Measurements from ENCODE around the gene CD2.
"Not testable (repeated sequence)": the region's sequence is repeated elsewhere in the genome, so short reads cannot be mapped to it uniquely, and the experiment has no call there.

CD2 gene

DNA sequence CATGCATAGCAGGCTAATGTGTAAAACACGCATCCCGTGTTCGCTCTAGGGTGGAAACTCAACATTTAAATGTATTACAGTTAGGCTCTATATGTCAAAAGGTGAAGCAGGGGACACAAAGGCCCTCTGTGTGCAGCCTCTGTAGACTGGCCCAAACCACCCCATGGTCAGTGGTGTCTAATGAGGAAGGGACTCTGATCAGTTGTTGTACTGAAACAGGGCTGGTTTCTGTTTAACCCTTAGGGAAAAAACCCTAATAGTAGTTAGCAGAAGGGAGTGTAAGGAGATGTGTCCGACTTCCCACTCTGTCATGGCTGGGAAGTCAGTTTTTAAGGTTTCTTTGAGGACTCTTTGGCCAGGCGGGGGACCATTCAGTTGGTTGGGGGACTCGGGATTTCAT, 21.5 kb upstream of the CD2 start:
- no peak for DNase-seq (ENCODE audit: low read depth)

DNA sequence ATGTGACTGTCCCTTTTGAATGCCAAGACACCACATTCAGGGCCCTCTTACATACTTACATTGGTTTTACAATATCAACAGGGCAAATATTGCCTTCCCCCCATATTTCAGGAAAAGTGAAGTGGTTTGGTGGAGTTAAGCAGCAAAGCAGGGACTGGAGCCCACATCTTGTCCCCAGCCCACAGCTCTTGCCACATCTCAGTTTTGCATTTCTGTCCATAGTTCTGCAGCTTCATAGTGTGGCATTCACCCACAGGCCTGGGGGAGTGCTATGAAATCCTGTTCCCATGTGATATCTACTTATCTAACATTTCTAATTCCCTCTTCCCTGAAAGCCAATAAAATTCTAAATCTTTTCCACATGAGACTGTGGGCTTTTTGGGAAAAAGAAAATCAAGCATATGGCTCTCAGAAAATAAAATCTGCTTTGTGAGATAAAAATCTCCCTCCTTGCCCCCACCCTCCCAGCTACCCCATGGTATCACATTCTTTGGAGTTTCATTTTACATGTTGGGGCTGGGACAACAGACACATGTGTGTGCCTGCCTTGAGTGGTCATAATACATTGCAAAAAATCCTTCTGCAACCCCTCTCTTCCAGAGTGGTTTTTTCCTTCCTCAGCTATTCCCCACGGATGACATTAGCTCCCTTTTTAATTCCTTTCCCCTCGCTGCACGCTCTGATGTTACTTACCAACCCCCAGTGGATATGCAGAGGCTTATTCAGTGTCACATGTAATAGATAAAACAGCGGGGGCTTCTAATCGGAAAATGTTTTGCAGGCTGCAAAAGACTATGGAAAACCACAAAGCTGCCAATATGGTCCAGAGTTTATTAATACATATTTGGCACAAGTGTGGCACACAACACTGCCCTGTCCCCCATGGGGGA, 20.5 kb upstream of the CD2 start:
- no peak for DNase-seq (ENCODE audit: low read depth)

DNA sequence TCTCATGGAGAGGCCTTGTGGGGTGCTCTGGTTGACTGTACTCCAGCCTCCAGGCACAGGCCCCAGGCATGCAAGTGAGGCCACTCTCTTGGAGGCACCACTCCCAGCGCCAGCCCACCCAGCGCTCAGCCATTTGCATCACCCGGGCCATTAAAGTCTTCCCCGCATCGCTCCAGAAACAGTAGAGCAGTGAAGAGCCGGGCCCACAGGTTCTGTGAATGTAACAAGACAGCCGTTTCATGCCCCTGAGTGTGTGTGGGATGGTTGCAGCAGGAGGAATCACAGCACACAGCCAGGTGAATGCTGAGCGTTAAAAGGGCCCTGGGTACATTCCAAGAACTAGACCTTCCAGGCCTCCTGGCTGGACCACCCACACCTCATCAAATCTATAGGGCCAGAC, 19.0 kb upstream of the CD2 start:
- DNase-seq (ENCODE audit: low read depth), result no peak

DNA sequence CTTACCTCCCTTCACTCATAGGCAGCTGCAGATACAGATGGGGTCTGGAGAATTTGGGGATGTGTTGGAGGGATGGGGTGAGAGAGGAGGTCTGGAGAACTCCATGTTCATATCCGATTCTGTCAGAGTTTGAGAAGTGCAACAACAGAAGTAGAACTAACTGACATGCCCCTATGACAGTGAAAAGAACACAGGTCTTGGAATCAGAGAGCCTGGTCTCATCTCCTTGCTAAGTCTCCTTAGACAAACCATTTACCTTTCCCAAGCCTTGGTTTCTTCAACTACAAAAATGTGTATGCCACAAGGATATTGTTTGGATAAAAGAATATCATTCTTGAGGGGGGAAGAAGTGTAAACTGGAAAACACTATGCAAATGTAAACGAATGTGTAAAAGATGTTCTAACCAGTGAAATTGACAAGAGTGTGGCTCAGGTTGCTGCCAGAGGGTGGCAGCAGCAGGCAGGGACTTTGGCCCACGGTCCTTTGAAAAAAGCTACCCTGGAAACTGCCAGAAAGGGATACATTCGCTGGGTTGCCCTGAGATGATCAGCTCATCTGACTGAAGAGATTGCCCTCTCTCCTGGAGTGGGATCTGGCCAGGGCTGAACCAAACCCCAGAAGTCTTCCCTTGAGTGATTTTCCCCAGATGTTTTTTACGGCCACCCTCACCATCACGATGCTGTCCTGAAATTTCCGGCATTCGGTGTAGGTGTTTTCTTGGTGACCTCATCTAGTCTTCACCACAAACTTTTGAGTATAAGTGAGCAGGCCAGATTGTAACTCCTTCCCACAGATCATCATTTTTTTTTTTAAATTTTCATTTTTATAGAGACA, 17.0 kb upstream of the CD2 start:
- peak; percentile 16 for DNase-seq (ENCODE audit: low read depth)

DNA sequence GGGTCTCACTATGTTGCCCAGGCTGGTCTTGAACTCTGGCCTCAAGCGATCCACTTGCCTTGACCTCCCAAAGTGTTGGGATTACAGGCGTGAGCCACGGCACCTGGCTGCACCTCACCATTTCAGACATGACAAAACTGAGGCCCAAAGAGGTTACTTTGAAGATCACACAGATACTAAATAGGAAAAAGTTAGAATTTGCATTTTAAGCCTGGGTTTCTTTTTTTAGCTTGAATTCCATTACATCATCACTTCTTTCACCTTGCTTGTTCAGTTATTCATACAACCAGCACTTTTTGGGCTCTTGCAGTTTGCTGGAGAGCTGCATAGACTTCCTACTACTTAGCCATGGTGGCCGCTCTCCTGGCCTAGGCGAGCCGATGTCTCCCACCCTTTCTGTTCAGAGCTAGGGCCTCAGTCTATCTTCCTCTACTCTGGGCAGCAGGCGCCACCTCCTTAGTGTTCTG, 16.3 kb upstream of the CD2 start:
- DNase-seq (ENCODE audit: low read depth), result no peak

DNA sequence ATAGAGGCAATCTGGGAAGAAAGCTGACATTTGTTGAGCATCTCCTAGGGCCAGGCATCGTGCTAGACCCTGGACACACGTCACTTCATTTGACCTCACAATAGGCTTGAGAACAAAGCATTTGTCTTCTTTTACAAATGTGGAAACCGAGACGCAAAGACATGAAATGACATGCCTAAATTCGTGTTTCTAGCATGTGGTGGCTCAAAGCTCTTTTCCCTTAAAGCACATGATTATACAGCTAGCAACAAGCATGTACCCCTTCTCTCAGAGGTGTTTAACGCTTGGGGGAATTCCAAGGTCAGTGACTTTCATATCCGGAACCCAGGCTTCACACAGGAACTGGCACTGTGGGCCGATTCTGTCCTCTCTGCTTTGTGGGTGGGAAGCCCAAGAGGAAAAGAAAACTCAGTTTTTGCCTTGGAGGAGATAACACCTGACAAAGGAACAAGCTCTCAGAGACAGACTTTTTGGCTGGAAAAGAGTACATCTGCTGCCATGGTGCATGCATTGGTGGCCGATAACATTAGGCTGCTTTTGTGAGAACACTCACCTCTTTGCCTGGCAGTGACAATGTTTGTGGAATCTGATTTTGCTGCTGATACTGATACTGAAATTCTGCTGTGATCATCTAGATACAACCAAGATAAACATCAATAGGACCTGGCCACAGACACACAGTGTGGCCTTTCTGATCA, 15.4 kb upstream of the CD2 start:
- DNase-seq (ENCODE audit: low read depth), result no peak

DNA sequence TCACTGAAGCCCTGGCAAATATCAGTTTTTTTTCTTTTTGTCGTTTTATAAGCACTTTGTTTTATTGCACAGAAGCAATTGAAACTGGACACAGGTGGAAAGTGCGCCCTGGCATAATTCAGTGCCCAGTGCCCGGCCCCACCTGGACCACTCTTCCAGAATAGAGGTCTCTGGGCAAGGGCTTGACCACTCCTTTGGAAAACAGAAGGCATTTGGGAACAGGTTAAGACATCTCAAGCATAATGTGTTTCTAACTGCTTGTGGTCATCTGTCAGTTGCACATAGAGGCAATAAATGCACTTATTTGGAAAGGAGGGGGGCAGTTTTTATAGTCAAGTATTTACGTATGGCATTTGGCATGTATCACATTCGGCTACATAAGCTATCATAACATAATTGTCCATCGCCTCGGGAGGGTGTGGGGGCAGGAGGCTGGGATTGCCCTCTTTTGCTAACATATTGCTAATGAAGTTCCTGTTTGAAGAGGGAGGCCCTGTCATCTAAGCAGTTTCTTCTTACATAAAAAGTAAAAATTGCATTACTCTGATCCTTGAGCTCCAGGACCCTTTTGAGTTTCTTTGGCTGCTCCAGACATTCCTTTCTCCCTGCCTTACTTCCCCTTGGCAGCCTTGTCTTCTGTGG, 14.7 kb upstream of the CD2 start:
- DNase-seq (ENCODE audit: low read depth), result no peak

DNA sequence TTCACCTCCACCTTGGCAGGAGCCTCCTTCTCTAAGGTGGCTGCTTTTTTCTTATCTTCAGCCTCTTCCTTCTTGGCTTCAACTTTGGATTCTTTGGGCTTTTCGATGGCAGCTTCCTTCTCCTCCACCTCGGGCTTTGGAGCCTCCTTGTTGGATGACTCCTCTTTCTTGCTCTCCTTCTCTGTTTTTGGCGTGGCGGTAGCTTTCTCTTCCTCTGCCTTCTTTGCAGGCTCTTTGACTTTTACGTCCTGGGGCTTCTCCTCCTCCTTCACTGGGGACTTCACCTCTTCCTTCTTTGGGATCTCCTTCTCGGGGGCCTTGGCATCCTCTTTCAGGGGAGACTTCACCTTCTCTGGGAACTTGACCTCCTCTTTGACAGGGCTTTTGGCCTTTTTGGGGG, 13.9 kb upstream of the CD2 start:
- DNase-seq (ENCODE audit: low read depth), result no peak

DNA sequence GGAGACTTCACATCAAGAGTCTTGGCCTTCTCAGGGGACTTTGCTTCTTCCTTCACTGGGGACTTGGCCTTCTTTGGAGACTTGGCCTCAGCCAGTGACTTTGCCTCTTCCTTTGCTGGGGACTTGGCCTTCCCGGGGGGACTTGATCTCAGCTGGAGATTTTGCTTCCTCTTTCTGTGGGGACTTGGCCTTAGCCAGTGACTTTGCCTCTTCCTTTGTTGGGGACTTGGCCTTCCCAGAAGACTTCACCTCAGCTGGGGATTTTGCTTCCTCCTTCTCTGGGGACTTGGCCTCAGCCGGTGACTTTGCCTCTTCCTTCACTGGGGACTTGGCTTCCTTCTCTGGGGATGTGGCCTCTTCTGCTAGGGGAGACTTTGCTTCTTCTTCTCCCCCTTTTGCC, 13.5 kb upstream of the CD2 start:
- DNase-seq (ENCODE audit: low read depth), result no peak

DNA sequence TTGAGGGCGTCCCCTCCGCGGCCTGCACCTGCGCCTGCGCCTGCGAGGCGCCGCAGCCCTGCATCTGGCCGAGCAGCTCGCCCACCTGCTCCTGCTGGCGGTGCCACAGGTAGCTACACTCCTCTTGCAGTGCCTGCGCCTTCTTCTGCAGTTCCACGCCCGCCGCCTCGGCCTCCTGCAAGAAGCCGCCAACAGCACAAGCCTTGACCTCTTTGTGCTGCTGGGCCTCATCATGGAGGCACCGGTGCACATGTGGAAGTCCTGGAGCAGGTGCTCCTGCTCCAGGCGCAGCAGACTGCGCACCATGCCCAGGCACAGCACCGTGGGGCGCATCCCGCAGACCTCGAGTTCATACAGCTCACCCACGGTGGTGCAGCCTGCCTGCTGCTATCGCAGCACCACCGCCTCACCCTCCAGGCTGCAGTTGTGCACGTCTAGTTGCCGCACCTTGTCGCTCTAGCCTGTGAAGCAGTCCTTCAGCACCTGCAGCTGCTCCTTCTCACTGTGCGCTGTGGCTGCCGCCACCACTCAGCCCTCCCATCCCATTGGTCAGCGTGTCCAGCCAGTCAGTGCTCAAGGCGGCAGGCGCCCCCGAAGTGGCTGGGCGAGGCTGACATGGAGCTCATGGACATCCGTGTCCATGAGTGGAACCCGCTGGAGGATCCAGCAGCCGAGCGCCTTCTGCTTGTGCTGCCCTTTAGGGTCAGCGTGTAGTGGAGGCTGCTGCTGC, 12.2 kb upstream of the CD2 start:
- no peak for DNase-seq (ENCODE audit: low read depth)

DNA sequence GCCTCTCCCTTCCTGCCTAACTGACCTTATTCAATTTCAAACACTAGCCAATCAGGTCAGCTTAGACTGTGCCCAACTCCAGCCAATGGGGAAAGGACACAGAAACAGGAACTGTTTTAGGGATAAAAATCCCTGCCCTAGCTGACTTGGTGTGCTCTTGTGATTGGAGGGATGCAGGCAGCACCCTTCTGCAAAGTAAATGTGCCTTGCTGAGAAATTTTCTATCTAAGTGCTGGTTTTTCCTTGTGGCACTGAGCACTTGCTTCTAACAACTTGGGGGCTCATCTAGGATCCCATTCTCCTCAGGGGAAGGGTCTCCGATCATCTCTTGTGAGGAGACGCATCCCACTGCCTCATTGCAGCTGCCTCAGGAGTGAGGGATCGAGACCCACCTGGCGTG, 10.7 kb upstream of the CD2 start:
- DNase-seq (ENCODE audit: low read depth), result no peak

DNA sequence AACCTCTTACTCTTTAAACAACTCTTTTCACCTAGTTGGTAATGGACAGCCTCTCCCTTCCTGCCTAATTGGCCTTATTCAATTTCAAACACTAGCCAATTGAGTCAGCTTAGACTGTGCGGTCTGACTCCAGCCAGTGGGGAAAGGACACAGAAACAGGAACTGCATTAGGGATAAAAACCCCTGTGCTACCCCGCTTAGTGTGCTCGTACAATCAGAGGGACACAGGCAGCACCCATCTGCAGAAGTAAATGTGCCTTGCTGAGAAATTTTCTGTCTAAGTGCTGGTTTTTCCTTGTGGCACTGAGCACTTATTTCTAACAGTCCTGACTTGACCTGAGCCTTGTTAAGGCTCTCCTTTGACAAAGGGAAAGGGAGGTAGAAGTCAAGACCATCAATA, 6.0 kb upstream of the CD2 start:
- DNase-seq (ENCODE audit: low read depth), result no peak

DNA sequence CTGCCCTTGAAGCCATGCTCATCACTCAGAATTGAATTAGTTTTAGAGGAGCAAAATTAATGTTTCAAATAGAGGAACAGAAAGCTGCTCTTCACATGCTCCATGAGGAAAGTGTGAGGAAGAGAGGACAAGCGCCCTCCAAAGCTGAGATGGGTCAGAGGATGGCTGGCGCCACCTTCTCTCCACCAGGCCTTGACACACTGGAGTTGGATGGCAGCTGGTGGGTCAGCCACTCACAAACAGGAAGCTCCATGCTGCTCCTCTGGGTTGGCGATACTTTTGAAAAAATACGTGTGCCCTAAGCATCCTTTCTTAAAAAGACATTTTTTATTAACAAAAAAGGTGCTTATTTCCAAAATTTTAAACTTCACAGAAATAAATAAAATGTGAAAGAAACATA, 3.1 kb upstream of the CD2 start:
- DNase-seq (ENCODE audit: low read depth), result no peak

DNA sequence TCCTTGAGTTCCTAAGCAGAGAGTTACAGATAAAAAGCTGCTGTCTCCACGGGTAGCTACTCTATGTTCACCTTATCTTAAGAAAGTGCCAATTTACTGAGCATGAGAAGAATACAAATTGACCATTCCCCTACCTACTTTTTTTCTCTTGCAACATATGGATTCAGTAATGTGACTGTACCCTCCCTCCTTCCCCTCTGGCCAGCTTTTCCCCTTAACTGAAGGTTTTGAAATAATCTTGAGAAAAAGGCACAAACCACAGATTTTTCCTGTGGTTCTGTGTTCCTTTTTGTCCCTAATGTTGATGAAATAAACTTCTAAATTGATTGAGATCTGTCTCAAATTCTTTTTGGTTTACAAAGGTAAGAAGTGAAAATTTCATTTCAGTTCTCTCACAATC, 2.6 kb upstream of the CD2 start:
- DNase-seq (ENCODE audit: low read depth), result no peak

DNA sequence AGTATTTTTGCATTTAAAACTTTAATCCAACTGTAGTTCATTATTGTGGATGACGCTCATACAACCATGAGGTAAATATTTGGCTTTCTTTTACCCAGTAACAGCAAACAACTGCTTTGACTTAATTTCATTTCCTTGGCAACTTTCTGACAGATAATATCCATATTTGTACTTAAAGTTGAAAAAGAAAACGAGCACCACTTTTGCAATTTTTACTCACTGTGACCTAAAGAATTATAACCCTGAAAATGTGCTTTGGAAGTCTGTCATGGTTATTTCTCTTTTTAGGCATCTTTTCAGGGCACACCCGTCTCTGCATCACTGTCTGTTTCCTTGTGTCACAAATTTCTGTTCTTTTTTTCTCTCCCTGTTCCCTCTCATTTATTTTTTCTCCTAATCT, 918 bp upstream of the CD2 start:
- no peak for DNase-seq (ENCODE audit: low read depth)

DNA sequence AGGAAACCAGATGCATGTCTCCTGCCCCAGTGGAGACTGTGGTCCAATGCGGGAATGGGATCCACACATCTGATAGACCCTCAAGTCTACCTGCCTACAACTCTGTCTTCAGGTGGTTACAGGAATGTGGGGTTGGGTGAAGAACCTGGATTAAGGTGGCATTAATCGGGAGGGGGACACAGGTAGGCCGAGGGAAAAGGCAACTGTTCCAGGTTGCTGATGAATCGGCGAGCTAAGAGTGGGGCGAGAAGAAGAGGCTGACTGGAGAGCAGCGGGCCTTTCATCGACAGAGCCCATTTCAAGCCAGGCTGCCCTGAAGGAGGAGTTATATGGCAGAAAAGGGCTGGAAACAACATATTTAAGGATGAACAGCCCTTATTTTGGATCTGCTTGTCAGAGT, 836 bp downstream of the CD2 start:
- no peak for DNase-seq (ENCODE audit: low read depth)

DNA sequence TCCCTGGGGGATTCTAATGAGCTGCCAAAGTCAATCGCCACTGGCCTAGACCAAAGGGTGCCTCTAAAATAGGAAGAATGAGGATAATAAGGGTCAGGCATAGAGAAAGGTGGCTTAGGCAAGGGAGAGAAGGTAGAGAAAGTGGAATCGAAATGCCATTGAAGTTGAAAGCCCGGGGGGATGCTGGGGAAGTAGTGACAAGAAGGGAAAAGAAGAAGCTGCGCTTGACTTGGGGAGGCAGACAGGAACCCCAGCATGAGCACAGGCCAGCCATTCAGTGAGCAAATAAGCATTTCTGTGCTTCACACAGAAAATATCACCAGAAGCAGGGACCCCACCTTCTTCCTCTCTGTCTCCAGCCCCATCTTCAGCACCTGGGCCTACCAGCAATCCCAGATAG, 1.5 kb downstream of the CD2 start:
- DNase-seq (ENCODE audit: low read depth), result no peak

DNA sequence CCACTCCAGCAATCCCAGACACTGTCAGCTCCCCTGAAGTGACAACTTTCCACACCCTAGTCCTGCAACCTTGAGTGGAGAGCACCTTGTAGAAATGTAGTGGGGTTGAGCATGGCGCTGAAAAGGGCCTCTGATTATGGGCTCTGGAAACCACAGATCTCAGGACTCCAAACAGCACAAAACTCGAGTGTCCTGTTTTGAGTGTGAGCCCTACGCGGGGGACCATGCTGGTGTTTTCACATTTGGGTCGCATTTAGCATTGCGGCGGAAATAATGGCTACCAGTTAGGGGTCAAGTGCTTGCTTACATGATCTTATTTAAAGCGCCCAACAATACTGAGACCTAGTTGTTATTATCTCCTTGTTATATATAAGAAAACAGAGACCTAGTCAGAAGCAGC, 1.9 kb downstream of the CD2 start:
- DNase-seq (ENCODE audit: low read depth), result not testable (repeated sequence)

DNA sequence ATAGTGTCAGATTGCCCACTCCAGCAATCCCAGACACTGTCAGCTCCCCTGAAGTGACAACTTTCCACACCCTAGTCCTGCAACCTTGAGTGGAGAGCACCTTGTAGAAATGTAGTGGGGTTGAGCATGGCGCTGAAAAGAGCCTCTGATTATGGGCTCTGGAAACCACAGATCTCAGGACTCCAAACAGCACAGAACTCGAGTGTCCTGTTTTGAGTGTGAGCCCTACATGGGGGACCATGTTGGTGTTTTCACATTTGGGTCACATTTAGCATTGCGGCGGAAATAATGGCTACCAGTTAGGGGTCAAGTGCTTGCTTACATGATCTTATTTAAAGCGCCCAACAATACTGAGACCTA, 4.2 kb downstream of the CD2 start:
- DNase-seq (ENCODE audit: low read depth), result not testable (repeated sequence)

DNA sequence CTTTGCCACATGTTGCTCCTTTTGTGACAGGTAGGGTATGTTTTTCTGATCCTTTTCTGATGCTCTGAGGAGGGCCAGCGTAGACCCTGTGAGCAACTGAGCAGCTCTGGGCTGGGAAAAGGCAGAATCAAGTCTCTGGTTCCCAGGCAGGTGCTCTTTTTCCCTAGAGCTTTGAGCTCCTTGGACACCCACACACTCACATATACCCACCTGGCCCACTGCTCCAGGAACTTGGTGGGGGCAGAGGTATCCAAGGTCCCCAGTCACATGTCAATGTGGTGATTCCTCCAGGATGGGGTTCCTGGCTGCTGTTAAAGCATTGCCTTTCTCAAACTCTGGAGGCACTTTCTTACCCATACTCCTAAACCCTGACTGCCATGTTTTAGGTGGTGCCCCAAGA, 5.4 kb downstream of the CD2 start:
- DNase-seq (ENCODE audit: low read depth), result no peak

DNA sequence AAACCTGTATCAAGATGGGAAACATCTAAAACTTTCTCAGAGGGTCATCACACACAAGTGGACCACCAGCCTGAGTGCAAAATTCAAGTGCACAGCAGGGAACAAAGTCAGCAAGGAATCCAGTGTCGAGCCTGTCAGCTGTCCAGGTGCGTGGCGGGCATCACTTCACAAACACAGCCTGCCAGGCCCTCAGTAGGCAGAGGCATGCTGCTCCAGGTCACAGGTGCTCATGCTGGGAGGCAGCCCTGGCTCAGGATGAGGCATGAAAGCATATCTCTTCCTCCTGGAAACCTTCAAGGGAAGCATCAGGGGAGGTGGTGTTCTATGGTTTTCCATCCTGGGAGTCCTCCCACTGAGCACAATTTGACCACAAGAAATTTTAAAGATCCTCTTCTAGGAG, 6.3 kb downstream of the CD2 start:
- no peak for DNase-seq (ENCODE audit: low read depth)

Measured in GM04504 (cell line).